RPMI7951 (cell line): ENCODE results near the gene MAST4. TPM values are rescaled to one million over a fixed set of nuclear protein-coding genes. Genes with fewer than 3 reads are reported as not detected.
A peak's percentile ranks its signal among the peaks of the same experiment; 100 is the strongest.

ENCODE experiments used
- DNase-seq: peaks from one replicate; pipeline ENCODE4 v3.0.0-alpha.2; 2012; ENCODE audit warnings: low read depth
- total RNA-seq: library from RNA; depleted of rRNA; stranded (reverse); fragments of >200 nt; shearing (Covaris generic); gene quantifications from 2 replicates; pipeline ENCODE4 v1.2.3, GENCODE V29; 2014

The MAST4 gene
- total RNA-seq, 1 experiment from 2014 or later: 4.8 TPM

DNA sequence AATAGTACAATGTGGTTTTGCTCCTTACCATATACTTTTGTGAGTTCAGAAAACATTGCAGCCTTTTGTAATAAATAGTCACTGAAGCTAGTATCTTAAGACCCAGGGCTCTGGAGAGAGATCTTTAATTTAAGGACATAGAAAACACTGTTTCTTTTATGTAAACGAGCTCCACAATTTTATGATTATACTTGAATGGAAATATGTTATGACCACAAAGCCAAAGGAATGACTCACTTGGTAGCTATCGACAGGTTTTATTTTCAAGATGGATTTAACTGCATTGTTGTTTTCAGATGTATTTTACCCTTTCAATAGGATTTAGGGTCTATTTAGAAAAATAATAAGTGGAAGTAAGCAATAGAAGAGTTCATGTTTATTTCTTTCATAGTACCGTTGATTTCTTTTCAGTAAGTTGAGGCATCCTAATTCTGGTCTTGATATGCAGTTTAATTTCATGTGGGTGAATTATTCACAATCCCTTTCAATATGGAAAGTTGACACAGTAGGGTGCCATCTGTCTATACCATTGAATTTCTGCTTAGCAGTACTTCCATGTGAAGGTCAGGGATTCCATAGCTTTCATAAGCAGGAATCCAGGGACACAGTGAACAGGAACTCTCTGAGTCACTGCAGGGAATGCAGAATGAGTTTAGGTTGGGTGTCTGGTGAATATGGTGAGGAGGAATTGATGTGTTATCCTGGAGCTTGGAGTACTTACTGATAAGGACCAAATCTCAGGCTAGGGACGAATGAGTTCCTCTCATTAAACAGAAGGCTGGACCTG is 442.8 kb downstream of the MAST4 start:
- peak; percentile 60 for DNase-seq

DNA sequence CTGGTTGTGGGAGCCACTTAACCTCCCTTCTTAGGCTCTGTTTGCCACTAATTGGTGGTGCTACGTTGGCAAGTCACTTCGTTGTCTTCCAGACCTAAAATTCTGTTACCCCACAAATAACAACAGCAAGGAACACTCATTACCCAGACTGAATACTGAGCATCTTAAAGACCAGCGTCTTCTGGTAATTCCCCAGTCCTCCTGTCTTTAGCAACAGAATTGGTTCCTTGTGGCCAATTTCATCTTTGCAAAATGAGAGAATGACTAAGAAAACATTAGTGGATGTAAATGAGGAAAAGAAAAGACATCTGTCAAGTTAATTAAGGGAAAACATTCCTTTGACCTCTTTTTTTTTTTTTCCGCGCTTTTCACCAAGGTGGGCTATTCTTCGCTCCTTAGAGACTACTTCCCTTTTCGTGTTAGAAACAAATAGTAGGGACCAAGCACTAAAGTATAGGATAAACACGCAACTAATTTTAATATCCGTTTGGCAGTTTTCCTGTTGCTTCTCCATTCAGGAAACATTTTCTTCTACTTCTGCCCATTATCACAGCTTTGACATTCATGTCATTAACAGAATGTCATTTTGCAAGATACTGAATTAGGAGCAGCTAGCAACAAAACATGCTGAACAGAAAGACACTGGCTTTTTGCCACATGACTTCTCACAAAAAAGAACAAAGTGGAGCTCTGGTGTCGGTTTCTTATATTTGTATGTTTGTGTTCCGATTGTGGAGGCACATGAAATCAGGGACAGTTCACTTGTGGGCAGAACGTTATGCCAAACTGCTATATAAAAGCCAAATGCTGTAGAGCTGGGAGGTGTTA is 446.2 kb downstream of the MAST4 start:
- DNase-seq: no peak

DNA sequence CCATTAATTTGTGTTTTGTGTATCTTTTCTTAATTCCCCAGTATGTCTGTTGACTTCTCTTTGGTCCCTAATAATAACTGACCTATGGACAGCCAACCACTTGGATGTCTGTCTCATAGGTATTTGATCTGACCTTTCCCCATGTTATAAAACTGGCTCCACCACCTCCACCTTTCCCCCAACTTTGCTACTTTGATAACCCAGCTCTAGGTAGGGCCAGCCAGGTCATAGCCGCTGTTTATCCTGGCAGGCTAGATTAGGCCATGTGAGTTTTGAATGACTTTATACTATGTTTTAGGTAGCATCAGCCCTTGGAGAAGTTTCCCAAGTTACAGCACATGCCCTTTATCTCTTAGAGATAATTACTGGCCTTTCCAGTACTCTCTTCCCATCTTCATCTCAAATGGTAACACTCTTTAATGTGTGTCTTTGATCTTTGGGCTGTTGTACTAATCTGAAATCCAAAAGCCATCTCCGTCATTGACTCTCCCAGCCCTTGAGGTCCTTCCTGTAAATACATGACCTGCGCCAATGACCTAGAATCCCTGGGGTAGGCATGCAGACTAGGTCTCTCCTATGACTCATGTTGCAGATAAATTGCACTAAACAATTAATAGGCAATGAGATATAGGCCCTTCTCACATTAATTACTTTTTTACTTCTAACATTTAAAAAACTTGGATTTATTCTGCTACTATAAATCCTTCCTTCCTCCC is 447.8 kb downstream of the MAST4 start:
- DNase-seq: no peak

DNA sequence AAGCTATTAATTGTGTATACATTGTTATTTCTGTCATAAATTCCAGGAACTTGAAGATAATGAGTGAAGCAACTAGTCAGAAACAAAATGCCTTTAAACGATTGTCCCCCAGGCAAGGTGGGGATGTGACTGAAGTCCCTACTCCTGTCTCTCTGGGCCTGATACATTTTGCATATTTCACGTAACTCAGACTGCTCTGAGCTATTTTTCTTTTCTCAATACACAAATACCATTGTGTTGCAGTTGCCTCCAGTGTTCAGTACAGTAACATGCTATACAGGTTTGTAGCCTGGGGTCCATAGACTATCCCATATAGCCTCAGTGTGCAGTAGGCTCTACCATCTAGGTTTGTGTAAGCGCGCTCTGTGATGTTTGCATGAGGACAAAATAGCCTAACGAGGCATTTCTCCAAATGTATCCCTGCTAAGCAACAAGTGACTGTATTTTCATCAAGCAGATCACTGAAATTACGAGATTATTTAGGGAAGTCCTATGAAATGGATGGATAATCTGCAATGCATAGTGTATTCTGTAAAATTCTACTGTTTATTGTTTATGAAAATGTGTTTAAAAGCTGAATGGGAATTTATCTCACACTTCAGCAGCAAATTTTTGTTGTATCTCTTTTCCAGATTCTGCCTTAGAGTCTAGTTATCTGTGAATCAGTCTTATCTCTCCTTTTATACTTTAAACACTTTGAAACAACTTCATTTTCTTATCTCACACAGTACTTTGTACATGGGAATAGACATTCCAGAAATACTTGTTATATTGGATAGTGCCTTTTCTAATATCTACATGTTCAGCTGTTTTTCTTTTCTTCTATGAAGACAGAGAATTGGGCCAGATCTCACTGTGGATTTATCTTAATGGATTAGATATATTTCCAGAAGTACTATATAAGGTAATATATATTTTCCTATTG is 449.9 kb downstream of the MAST4 start:
- DNase-seq: no peak

DNA sequence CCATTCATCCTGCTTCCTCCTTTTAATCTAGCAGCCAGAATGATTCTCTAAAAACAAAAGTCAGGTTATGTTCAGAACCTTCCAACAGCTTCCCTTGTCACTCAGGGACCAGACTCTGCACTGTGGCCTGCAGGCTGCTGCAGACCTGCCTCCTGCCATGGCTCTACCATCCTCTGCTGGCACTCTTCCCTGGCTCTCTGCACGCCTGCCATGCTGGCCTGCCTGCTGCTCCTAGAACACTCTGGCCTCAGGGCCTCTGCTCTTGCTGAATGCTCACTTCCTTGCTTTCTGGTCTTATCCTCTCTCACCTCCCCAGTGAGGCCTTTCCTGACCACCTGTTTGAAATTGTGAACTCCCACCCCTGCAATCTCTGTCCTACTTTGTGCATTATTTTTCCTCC is 451.0 kb downstream of the MAST4 start:
- DNase-seq: peak; percentile 47

DNA sequence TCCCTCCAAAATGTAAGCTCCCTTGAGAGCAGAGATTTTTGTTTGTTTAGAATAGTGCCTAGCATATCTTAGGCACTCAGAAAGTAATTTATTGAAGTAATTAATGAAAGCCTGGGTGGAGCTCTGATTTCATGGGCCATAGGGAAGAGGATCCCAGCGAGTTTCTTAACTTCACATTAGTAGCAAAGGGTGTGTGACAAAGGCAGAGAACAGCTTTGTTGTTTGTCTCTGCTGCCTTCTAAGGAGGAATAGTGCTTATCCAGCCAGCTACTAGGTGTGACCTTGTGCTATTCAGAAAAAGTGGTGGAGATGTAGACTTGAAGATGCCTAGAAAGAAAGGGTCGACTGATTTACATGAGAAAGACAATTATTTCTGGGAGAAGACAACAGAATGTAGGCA is 451.4 kb downstream of the MAST4 start:
- no peak for DNase-seq

DNA sequence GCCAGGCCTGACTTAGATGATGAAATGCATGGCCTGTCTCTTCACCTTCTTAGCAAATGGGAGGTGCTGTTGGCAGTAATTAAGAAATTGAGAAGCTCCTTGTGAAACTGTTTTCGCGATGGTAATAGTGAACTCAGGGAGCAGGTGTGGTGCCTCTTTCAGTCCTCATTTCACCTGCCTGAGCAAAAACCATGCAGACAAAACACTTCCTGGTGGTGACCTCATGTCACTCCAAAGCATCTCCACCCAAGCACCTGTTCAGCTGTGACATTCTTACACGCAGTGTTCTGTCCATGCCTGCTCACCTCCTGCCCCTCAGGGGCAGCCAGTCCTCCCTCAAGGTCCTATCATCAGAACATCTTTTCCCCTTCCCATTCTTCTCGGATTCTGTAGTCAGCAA is 453.9 kb downstream of the MAST4 start:
- DNase-seq: no peak

DNA sequence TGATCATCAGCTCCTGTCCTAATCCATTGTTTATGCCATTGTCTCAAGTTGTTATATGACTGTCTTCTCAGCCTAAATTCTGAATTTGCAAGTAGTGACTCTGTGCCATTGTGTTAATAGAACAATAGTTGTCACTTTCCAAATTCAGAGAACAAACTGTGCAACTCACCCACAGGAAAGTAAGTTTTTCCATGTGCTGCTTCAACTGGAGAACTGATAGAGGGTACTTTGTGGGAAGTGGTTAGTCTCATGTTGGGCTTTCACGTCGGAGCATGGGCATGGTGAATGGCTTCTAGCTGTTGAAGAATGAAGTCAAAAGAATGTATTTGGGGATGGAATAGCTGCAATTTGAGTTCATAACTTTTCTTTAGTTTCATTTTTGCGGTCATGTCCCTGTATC is 454.4 kb downstream of the MAST4 start:
- DNase-seq: no peak

DNA sequence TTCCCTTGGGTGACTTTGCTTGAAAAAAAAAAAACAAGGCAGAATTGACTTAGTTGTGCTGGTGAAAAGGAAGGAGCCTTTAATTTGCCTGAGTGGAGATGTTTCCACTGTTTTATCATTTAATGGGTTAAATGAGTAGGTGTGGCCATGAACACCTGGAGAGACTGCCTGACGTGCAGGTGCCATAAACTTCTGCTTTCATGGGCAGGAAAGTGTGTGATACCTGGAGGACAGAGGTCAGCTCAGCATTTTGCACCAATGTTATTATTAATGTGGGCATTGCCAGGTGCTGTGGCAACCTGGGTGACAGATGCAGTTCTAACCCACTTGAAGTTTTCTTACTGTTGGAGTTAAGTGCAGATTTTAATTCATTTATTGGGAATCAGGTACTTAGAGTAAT is 455.0 kb downstream of the MAST4 start:
- no peak for DNase-seq

DNA sequence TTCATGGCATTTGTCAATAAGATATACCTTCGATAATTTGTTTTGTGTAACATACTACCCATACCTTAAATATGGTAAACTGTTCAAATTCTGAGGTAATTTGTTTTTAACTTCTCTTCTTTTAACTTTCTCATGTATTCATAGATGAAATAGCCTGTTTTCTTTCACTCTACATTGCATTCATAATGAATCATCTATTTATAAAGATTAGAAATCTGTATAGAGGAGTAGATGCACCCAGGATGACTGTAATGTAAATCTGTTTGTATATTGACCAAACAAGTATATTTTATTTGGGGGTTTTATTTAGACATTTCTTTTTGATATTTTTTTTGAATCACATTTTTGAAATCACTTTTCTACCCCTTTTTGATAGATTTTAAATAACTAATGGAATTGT is 455.8 kb downstream of the MAST4 start:
- DNase-seq: no peak

DNA sequence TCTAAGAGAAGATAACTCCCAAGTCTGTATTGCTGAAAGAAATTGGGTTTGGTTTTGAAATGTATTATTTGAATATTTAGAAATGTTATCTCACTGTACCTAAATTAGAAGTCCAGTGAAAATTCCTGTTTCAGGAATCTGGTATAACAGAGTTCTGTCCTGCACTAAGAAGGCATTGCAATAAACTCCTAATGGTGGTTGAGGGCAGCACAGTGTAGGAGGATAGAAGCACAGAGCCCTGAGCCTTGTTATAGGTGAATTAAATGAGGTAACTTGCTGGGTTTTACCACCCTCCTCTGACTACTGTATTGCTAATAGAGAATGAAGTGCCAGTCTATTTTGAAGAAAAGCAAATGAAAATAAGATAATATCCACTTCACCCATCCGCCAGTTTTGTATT is 457.0 kb downstream of the MAST4 start:
- no peak for DNase-seq

DNA sequence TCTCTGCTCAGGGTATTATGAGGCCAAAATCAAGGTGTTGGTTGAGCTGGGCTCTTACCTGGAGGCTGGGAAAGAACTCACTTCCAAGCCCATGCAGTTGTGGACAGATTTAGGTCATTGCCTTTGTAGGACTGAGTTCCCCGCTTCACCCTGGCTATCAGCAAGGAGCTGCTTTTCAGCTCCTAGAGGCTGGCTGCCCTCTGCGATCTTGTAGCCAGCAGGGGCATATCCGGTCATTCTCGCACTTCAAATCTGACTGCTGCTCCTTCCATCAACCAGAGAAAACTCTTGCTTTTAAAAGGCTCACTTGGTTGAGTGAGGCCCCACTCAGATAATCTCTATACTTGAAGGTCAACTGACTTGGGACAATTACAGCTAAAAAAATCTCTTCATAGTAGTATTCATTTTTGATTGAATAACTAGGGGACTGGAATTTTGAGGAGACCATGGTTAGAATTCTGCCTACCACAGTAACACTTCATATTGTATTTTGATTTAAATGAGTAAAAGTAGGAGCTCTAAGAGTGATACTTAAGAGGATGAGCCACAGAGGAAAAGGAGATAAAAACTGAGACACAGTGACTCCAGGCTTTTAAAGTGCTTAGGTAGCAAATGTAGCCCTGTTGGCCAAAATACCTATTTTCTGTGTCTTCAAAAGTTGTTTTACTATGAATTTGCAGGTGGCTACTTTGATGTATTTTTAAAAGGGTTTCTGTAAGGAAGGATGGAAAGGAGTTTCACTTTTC is 463.0 kb downstream of the MAST4 start:
- DNase-seq: no peak

DNA sequence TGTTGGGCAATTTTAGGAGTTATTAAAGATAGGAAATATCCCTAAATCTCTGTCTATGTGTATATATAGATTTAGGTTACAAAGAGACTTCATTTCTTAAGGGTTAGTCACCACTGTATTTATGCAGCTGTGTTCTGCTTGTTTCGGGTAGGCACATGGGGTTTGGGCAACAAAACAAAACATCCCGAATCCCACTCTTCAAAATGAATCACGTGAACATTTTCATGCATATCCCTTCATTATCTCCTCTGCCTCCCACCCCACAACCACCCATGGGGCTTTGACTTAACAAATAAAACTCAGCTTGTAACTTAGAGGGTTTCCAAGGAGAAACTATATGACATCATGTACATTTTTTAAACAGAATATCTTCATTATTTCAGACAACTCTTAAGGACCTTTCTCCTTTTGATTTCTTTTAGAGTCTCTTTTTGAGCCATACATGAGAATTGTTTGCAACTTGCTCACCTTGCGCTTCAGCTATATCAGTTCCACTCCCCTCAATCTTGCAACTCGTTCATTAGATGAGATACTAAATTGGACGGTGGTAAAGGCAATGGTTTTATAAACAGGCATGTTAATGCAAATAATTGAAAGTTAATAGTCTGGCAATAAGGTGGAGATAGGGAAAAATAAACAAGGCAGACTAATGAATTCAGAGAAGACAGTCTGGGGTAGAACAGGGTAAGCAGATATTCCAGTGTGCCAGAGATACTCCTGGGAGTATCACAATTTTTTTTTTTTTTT is 463.7 kb downstream of the MAST4 start:
- peak; percentile 52 for DNase-seq

DNA sequence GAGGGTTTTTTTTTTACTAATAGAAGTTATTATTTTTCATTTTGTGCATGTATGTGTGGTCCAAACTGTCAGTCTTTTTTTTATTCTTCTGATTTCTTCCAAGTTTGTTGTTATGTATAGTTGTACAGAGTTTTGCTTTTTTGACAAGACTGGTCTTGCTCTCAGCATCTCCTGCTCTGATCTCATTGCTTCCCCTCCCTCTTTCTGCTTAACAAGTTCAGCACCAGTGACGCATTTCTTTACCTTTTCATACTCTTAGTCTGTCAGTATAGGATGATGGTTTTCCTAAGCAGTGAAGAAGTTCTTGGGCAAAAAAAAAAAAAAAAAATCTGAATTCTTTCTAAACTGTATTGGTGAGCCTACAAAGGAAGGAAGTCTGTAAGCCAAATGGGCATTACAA is 465.3 kb downstream of the MAST4 start:
- no peak for DNase-seq

DNA sequence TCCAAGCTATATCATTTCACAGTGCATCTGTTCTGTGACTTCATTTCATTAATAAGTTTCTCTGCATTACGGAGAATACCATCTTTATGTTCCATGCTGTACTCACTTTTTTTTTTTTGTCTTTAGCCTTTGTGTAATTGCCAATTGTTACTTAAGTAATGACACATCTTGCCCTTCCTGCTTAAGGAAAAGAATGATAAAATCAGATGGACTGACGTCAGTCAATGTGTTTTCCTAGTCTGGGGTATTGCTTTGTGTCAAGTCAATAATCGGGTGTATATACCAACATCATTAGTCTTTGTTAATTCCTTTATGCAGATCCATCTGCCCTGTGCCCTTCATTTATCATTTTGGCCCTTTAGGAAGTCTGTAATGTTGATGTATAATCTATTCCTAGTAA is 466.9 kb downstream of the MAST4 start:
- DNase-seq: no peak

DNA sequence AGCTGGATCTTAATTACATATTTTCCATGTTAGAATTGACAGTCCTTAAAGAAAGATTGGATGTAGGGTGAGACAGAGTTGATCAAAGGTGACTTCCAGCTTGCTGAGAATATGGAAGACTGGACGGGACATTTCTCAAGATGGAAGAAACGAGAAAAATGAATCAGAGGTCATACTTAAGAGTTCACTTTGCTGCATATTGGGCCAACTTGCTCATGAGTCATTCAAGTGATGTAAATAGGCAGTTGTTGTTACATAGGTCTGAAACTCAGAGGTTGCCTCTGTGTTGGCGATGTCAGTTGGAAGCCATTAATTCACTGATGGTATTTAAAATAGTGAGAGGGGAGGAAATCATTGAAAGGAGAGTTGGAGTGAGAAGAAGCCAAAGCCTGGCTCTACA is 467.6 kb downstream of the MAST4 start:
- DNase-seq: peak; percentile 18

DNA sequence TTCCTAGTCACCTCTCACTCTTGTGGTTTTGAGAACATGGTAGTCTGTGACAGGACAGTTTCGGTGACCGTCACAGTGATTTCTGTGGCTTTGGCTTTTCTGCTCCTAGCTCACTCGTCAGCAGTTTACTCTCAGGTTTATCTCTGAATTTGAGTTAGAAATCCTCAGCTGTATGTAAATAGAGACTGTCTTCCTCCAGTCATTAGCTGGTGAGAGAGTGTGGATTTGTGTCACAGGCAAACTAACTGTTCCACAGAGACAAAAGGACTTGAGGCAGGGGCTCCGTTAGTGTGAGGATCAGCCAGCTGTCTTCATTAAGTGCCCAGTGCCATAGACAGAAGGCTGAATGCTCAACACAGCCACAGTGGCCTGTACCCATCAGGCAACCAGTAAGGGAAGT is 469.0 kb downstream of the MAST4 start:
- no peak for DNase-seq

DNA sequence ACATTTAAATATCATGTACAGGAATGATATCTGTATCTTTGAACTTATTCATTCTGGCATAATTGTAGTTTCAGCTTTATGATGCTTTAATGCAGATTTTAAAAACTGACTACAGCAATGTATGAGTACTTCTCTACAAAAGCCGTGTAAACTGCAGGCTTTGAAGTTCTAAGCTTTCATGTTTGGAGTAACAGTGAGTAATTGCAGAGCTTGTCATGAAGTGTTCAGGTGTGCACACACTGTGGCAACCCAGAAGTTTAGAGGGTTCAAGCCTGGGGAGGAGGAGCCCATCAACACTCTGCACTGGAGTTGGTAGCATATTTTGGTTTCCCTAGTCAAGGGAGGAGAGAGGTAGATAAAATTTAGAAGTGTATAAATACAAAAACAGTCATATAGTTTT is 469.5 kb downstream of the MAST4 start:
- DNase-seq: no peak

DNA sequence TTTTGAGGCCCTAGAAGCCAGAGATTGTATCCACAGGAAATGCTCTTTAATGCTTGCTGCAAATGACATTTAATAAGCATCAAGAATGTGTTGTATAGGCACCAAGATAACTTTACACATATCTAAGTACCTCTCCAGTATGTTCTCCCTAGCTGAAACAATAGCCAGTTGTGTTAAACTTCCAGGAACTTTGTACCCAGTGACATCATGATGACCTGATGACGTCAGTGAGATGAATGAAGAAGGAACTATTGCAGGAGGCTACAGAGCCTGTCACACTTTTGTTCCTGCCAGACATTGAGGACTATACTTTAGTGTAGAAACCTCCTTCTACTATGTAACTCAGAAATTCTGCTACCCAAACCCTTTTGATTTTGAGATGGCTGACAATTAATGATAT is 470.6 kb downstream of the MAST4 start:
- peak; percentile 2 for DNase-seq

DNA sequence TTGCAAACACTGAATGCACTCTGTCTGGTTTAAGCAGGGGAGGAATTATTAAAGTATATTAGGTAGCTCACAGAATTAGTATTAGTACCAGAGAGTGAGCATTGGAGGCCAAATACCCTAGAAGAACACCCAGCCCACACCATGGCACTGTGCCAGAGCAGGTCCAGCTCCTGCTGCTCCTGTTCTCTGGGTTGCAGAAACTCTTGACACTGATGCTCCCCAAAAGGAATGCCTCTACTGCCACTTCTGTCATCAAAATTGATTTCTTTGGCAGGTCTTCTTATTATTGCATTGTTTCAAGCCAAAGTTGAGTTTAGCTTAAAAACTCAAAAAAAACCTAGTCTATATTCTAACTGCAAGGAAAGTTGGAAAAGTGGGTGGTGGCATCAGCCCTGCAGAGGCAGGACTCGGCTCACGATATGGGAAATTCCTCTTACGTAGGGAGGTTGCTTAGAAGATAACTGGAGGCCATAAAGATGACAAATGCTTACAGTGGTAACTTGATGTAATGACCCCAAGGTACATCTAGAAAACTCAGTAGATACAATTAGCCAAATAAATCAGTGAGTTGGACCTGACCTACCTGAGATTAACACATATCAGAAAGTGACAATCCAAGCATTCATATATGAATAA is 477.0 kb downstream of the MAST4 start:
- DNase-seq: no peak
